HG03196 (cell line): Measurements from ENCODE around the gene TENM4.

Source experiments
- ATAC-seq: cut with Tn5 transposase; IDR thresholded peaks from one replicate; pipeline ENCODE4 v1.9.1; 2021; ENCODE audit not compliant: unreplicated experiment

TENM4 gene

DNA sequence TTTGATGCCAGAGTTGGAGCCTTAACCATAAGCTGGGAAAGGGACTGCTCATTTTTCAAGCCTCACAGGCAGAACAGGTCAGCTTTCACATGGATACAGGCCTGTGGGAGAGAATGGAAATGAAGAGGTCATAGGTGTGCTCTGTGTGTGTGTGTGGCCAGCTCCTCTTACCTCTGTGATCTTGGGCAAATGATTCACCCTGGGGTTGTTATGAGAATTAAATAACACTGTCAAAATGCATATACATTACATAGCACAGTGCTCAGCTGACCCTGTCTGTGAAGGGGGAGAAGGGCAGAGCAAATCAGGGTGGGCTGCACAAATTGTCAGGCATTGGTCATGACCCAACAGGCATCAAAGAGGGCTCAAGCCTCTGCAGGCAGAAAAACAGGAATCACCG lies 372.5 kb downstream of the TENM4 start:
- ATAC-seq: no peak

DNA sequence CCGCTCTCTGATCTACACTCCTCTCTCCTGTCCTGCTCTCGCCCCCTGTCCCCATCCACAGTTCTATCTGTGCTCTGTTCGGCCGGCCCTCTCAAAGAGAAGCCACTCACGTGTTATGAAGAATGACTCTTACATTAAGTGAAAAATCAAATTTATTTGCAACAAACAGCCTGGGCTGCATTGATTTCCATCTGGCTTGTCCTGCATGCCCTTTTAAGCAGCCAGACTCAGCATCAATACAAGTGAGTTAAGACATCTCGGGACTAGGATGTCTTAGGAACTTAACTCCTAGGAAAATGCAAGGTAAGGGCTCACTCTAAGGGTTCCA lies 373.5 kb downstream of the TENM4 start:
- no peak for ATAC-seq

DNA sequence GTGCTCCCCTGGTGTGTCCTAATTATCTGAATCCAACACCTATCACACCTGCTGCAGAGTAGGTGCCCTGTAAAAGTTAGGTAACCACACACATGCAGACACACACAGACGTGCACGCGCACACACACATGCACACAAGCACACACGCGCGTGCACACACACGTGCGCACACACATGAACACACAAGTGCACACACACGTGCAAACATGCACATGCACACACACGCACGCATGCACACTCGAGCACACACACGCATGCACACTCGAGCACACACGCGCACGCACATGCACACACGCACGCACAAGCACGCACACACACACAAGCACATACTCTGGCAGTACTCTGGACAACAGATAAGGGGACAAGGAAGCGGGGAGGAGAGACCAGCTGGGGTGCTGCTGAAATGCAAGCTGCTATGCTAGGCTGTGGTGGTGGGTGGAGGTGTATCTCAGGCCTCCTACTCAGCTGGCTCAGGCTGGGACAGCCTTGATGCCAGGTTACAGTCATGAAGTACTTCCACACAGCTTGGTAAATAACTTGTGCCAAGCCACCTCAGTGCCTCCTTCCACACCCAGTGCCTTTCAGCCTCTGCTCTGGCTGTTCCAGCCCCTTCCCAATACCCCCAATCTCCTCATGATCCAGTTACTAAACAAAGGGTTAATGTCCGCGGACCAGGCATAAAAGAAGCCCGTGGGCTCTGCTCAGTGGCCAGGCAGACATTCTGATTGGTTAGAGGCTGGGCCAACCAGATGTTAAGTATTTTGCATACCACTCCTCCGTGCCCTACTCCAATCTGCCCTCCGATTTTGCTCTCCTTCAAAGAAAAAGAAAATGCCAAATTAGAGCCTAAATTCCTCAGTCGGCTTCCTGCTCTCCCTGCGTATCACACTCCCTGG lies 374.1 kb downstream of the TENM4 start:
- ATAC-seq: no peak

DNA sequence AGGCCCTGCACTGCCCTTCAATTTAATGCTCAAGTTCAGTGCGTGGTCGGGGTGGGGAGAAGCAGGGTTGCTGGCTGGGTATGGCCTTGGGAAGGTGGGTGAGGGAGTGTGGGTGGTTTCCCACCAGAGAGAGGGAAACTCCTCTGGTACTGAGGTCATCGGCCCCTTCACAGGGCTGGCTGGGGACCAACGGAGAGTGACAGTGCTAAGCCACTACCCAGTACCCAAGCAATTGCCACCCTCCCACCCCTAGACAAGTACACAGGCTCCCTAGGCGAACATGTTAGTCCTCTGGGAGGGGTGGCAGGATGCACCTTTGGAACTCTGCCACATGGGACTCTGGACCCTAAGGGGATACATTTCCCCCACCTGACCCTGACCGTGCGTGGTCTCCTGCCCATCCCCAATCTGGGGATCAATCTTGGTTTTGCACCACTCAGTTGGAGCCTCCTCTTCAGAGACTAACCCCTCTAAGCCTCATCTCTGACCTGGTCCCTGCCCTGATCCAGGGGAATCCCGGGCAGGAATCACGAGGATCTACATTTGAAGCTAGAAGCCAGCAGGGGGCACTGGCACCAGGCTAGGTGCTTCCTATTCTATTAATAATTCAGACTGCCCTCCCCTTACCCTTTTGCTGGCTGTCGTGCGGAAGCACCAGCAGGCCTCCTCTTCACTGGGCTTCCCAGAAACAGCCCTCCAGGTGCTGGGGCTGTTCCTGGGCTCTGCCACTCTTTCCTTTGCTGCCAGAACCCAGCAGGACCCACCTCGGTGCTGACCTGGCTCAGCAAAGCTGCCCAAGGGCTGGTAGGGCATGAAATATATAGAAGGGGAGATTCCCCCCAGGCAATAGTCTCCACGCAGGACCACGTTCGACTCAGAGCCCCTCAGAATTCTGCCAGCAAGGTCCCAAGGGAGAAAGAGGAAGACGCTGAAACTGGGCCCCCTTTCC lies 377.7 kb downstream of the TENM4 start:
- no peak for ATAC-seq

DNA sequence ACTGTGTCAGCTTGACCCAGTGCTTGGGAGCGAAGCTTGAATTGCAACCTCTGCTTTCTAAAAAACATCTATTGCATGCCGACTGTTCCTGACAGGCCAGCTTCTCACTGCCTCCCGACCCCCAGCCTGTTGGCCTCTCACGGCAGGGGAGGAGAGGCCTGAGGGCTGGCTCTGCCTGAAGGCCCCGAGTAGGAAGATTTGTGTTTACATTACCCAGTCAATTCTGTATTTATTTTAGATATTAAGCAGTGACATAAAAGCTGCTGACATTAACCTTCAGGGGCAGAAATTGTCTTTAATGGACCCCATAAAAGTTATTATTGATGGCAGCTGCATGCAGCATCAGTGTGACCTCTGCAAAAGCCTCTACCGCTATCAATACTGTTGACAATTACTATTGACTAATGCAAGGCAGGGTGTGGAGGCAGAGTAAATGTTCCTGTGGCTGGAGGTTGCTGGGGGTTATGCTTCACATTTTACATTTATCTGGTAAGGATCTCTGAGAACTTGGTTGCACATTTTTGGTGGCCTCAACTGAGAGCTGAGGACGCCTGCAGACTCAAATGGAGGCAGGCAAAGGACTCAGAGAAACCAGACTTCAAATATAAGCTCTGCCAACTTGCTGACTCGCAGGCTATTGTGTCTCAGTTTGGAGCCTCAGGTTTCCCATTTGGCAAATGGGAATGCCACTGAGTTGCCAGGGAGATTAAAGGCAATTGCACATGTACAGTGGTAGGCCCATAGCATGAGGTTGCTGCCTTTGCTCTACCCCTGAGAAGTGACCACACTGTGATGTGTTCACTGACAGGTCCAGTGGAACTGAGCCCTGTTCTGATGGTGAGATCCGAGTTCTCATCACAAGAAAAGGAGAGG lies 380.5 kb downstream of the TENM4 start:
- ATAC-seq: no peak

DNA sequence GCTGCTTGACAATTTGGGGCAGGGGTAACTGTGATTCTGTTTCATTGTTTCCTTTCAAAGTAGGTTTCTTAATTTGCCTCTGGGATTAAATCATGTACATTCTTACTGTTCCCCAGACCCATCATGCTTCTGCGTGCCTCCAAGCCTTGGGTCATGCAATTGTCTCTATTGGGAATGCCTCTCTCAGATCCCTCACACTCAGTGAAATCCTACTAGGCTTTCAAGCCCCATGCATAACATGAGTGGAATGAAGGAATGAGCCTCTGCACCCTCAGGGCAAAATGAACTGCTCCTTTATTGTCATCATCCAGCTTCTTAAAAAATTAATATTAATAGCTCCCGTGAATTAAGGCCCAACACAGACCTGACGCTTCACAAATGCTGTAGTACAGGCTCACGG lies 381.7 kb downstream of the TENM4 start:
- no peak for ATAC-seq

DNA sequence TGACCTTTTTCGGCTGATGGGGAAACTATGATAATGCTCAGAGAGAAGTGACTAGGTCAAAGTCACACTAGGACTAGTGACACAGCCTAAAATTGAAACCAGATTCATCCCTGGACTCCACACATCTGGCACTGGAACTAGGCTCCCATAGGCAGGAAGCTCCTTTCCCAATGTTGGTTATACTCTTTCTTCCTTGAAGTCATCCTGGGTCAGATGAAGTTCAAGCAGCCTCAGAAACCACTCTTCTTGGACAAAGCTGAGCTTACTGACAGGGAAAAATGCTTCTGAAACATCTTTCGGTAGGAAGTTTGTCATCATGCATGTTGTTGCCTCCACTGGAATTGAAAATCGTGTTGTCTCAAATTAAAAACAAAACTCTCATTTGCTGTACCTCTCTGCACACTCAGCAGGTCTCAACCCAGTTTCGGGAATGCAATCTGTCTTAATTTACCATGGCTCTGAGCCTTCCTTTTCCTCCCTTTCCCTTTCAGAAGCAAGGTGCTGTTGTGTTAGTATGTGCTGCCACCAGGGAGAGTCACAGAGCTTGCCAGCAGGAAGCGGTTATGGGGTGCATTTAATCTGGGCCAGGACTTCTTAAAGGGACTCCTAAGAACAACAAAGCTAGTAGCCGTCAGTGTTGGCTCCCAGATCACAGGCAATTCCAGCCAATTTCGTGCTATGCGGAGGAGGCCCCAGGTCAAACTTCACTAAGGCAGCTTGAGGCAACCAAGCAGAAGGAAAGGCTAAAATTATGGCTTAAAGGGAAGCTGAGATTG lies 384.8 kb downstream of the TENM4 start:
- ATAC-seq: no peak

DNA sequence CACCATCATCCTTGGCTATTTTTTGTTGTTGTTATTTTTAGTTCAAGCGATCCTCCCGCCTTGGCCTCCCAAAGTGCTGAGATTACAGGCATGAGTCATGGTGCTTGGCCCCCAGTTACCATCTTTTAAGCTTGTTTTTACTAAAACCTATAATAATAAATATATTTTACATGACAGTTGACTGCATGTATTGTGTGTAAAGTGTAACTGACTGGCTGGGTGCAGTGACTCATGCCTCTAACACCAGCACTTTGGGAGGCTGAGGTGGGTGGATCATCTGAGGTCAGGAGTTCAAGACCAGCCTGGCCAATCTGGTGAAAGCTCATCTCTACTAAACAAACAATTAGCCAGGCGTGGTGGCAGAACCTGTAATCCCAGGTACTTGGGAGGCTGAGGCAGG lies 386.2 kb downstream of the TENM4 start:
- ATAC-seq: no peak

DNA sequence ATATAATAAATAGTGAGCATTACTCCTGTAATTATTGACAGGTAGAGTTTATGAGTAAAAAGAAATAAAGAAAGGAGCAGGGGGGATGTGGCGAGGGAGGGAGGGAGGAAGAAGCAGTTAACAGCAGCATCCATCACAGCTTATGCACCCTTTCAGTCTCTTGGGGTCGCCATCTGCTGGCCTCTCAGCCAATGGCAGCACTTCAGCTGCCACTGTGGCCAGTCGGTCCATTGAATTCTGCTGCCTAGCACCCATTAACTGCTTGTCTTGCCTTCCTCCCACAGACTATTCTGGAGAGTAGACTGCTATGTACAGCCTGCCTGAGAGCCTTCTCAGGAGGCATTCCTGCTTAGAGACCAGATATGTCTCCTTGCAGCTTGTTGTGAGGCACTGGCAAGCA lies 388.3 kb downstream of the TENM4 start:
- ATAC-seq: no peak

DNA sequence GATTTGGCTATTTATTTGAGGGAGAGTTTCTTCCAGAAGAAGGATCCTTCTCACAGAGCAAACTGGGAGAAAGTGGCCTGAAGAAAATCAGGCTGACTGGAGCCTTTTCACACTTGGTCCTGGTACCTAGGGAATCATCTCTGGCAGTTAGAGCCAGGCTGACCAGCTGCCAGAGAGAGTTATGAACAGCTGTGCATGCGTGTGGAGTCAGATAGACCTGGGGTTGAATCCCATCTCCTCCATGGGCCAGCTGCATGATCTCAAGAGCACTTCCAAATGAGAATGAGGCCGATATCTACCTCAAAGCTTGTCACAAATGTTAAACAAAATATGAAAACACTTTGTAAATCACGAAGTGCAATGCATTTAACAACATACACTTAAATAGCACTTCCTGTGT lies 390.0 kb downstream of the TENM4 start:
- ATAC-seq: no peak

DNA sequence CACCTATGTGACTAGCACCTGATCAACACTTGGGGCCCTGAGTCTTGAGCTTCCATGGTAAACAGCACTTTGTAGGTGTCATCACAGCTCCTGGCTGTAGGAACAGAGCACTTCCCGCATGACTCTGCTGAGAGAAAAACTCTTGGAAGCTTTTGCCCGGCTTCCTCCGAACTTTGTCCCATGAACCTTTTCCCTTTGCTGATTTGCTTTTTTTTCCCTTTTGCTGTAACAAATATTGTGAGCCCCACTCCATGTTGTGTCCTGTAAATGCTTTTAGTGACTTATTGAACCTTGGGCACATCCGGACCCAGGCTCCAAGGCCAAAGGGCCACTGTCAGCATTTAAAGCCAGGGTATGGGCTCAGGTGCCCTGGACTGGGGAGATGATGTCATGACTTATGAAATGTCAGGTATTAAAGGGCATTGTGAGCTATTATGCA lies 391.1 kb downstream of the TENM4 start:
- ATAC-seq: no peak

DNA sequence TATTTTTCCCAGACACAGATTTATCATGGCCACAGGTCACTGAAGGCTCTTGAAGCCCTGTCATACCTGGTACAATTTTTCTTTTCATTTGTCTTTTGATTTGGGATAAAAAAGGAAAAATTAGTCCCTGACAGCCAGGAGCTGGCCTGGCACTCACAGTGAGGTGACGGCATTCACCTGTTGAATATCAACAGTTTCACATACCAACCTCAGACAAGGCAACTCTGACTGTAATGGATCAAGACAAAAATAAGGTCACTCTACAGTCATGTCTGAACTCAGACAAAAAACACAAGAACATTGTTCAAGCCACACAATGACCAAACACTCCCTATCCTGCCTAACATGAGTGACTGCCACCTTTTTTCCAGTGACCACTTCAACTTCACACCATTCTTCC lies 392.9 kb downstream of the TENM4 start:
- ATAC-seq: no peak

DNA sequence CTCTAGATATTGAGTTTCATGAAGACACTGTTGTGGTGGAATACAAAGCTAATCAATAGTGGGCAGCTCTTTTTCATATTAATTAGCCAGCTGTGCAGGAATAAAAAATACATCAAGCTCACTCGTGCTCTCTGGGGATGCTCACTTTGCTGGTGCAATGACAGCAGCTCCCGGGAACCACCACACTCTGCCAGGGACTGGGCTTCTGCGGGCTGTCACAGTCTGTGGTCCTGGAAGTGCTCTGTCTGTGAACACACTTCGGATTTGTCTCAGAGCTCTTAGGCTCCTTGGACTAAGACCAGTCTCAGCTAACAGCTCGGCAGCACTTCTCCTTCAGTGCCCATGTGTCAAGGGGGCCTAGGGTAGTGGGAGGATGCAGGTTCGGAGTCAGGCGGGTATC lies 393.5 kb downstream of the TENM4 start:
- ATAC-seq: no peak

DNA sequence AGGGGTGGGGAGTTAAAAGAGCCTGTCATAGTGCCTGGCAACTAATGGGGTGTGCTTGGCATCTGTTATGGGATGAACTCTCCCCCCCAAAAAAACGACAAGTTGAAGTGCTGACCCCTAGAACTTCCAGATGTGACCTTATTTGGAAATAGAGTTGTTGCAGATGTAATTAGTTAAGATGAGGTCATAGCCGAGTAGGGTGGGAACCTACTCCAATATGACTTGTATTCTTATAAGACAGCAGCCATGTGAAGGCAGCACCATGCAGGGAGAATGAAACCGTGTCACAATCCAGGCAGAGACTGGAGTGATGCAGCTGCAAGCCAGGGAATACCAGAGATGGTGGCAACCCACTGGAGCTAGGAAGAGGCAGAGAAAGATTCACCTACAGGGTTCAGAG lies 394.5 kb downstream of the TENM4 start:
- no peak for ATAC-seq

DNA sequence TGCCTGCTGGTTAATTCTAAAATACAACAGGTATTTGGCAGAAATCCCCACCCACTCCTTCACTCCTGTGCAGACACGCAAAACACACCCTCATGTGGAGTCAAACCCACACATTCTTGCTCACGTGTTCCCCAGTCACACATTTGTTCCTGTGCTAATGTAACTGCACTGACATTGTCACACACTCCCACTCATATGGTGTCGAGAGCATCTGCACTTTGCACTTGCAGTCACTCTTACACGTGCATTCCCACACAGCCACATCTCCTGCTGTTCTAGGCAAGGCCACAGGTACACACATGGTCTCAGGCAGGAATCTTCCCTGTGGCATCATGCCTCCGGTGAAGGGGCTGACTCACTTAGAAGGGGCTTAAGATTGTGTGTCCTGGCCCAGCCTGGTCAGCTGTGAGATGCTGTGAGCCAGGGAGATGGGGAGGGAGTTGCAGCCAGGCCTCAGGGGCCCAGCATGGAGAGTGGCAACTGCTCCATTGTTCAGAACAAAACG lies 395.0 kb downstream of the TENM4 start:
- no peak for ATAC-seq

DNA sequence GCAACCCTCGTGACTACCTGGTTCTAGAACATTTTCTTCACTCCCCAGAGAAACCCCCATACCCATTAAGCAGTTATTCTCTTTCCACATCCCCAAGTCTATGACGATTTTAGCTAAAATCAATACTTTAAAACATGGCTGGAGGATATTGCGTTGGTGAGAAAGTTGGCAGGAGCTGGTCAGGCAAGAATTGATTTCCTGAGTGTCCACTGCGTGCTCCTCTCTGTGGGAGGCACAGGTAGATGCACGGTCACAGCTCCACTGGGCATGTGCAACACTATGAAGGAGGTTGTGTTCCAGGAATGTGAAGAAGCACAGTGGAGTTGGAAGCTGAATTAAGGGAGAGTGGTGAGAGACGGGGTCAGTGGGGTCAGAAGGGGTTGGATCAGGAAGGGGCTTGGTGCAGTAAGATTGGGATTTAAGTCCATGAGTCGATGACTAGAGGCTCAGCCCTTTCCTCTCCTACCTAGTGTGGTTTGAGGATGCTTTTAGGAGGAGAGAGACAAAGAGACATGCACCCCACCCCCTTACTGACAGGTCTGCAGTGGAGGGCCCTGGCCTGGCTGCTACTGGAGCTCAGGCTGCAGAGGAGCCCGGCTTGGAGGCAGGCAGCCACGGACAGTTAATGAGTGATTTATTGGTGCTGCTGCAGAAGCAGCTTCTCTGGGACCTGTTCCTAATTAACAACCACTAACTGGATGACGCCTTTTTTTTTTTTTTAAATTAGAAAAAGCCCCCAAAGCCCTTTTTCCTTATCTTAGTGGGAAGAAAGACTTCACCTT lies 395.6 kb downstream of the TENM4 start:
- no peak for ATAC-seq

DNA sequence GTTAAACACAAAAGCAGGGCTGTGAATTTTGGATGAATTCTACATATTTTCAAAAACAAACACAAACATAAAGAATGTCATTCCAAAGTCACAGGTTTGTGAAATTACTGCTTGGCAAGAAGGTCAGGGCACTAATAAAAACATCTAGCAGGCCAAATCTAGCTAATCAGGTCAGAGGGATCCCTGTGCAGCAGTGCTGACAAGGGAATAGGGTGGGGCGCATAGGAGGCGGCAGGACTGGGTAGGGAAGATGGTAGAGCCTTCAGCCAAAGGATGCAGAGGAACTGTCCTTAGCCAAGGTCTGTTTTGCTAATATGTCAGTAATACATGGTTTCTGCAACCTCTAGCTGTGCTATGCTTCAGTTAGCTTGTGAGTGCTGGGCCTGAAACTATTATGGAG lies 396.6 kb downstream of the TENM4 start:
- no peak for ATAC-seq

DNA sequence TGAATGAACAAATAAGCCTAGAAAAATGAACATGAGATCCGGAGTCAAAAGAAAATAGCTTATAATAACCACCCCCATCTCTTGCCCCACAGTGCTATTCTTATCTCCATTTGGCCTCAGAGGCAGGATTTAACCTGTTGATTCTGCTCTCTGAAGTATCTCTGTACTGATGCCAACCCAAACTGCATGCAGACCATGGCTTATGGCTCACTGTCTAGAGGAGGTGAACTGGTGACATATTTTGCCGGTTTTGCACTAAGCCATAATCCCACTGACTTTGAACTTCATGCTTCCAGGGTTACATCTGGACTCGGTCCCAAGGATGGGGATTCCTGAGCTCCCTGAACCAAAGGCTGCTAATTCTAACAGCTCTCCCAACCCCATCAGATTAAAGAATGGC lies 397.1 kb downstream of the TENM4 start:
- ATAC-seq: no peak

DNA sequence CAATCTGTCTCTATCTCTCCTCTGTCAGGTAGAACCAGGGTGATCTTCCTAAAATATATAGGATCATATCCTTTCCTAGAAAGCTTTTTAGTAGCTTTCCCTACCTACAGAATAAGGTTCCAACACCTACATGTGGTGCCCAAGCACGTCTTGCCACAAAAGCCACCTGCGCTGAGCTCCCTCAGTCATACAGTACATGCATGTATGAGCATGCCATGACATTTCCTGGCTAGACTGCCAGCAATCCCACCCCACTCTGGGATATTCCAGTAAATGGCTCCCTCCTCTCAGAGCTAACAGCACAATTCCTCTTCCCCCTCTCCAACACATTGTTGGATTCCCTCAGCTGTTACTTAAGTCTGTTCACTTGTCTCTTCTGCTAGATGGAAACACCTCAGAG lies 398.0 kb downstream of the TENM4 start:
- ATAC-seq: no peak
